HepG2 (cell line): ENCODE results near the gene SERPINF2. TPM values are rescaled to one million over a fixed set of nuclear protein-coding genes. Genes with fewer than 3 reads are reported as not detected.

Experiments used
- ATAC-seq: fragments of 200-7000 bp; cut with Tn5 transposase; 3 replicates; pipeline ENCODE4 v1.9.1; 2020; ENCODE audit warnings: mild to moderate bottlenecking, moderate library complexity
- BruUV-seq: library from RNA; stranded (reverse); fragments of 400-500 nt; replicated peaks from 2 replicates; lab custom pipeline; 2021; lab: Mats Ljungman, UMichigan
- CTCF ChIA-PET: fragments of 300-600 bp; formaldehyde crosslinking; extraction: SDS; loops from one replicate; lab custom pipeline; 2021; ENCODE audit warnings: low total read pairs, inconsistent platforms, low intra/inter-chr PET ratio; lab: Yijun Ruan, JAX
- POLR2A ChIA-PET: fragments of 350-600 bp; sonication (Branson Sonifier 250); formaldehyde crosslinking; loops from one replicate; lab custom pipeline; 2020; ENCODE audit warnings: antibody characterized with exemption, inconsistent platforms; lab: Yijun Ruan, JAX
- DNase-seq: peaks from one replicate; pipeline ENCODE4 v3.0.0-alpha.2; 2015; ENCODE audit warnings: low spot score
- FAIRE-seq: peaks from 3 replicates; lab custom pipeline; 2011; peaks lifted over from hg19 to GRCh38; lab: Jason Lieb, UNC
- H2AFZ ChIP-seq: one replicate; pipeline ENCODE4 v1.6.1; 2011; ENCODE audit warnings: low read length, inconsistent platforms
- H3K27ac ChIP-seq: fragments of 300-600 bp; 3 replicates; pipeline ENCODE4 v1.8.0; 2011; ENCODE audit warnings: mixed run types, mild to moderate bottlenecking, mixed read lengths, low read length, inconsistent platforms; ENCODE audit not compliant: insufficient read depth; ENCODE audit errors: extremely low read length
- H3K27me3 ChIP-seq, 2 experiments: fragments of 200-600 bp in 1 of 2; 2 replicates in 1 of 2; 3 replicates in 1 of 2; pipeline versions ENCODE4 v1.6.0 to v1.8.0; 2011; ENCODE audit warnings: low read length in 2 of 2, mild to moderate bottlenecking in 2 of 2, moderate library complexity in 2 of 2, inconsistent platforms in 1 of 2; ENCODE audit not compliant: insufficient read depth in 2 of 2, control insufficient read depth in 1 of 2
- H3K36me3 ChIP-seq, 2 experiments: fragments of 200-600 bp in 1 of 2; replicated peaks in 1 of 2; 2 replicates in 1 of 2; 3 replicates in 1 of 2; pipeline versions ENCODE4 v1.5.1 to v1.8.0; 2011; ENCODE audit warnings: low read length in 2 of 2, inconsistent platforms in 1 of 2; ENCODE audit not compliant: insufficient read depth in 2 of 2, control insufficient read depth in 1 of 2
- H3K4me1 ChIP-seq: 2 replicates; pipeline ENCODE4 v1.5.1; 2012; ENCODE audit warnings: low read length, inconsistent platforms; ENCODE audit not compliant: insufficient read depth
- H3K4me2 ChIP-seq: 2 replicates; pipeline ENCODE4 v1.6.0; 2011; ENCODE audit warnings: low read depth, low read length, inconsistent platforms
- H3K4me3 ChIP-seq, 3 experiments: fragments of 200-600 bp in 1 of 3; sonication (generic), shearing (Covaris generic) in 1 of 3; replicated peaks in 1 of 3; 2 replicates each; pipeline ENCODE4 v1.5.1; 2011 to 2016; ENCODE audit warnings: low read length in 3 of 3, inconsistent platforms in 2 of 3, low read depth in 2 of 3, mild to moderate bottlenecking in 2 of 3, control low read depth in 1 of 3, mixed read lengths in 1 of 3; ENCODE audit not compliant: insufficient read depth in 1 of 3
- H3K79me2 ChIP-seq: one replicate; pipeline ENCODE4 v1.6.1; 2011; ENCODE audit warnings: low read length, inconsistent platforms; ENCODE audit not compliant: insufficient read depth
- H3K9ac ChIP-seq: 2 replicates; pipeline ENCODE4 v1.6.0; 2011; ENCODE audit warnings: mild to moderate bottlenecking, low read depth, low read length, inconsistent platforms; ENCODE audit not compliant: insufficient read depth
- H3K9me3 ChIP-seq: 2 replicates; pipeline ENCODE4 v1.5.1; 2012; ENCODE audit warnings: mild to moderate bottlenecking, low read length
- H4K20me1 ChIP-seq: 2 replicates; pipeline ENCODE4 v1.6.0; 2011; ENCODE audit warnings: inconsistent platforms, mild to moderate bottlenecking, low read length, moderate library complexity; ENCODE audit not compliant: insufficient read depth
- CERS6 ChIP-seq: sonication (generic); formaldehyde crosslinking; IDR thresholded peaks from 2 replicates; pipeline ENCODE4 v1.5.0; 2020; ENCODE audit warnings: missing genetic modification reagents
- HMGXB3 ChIP-seq: sonication (generic); formaldehyde crosslinking; IDR thresholded peaks from 2 replicates; pipeline ENCODE4 v1.4.0; 2020; ENCODE audit warnings: missing genetic modification reagents, borderline replicate concordance
- SETDB1 ChIP-seq: sonication (generic); formaldehyde crosslinking; IDR thresholded peaks from 2 replicates; pipeline ENCODE4 v1.5.1; 2020; ENCODE audit warnings: missing genetic modification reagents, mild to moderate bottlenecking, borderline replicate concordance
- TFDP2 ChIP-seq: sonication (generic); formaldehyde crosslinking; IDR thresholded peaks from 2 replicates; pipeline ENCODE4 v1.4.0; 2020; ENCODE audit warnings: missing genetic modification reagents
- ZC3H4 ChIP-seq: sonication (generic); formaldehyde crosslinking; IDR thresholded peaks from 2 replicates; pipeline ENCODE4 v1.4.0; 2020; ENCODE audit warnings: missing genetic modification reagents, borderline replicate concordance
- WGBS: methylation state at CpG from one replicate; pipeline ENCODE4 v1.1.6; 2017; ENCODE audit warnings: low lambda C conversion rate; 5-methylcytosine and 5-hydroxymethylcytosine counted together
- in situ Hi-C: cut with HindIII; loops from 2 replicates; pipeline ENCODE4 v1.10.0; 2017; ENCODE audit warnings: low pct_unique_long_range_greater_than_20kb; ENCODE audit not compliant: extremely low pct_ligation_motif_present
- intact Hi-C: fragments of 100-400 bp; cut with micrococcal nuclease; formaldehyde crosslinking; loops from one replicate; pipeline ENCODE4 v1.10.0; 2022; ENCODE audit not compliant: unreplicated experiment
- polyA plus RNA-seq, 8 experiments: library from polyadenylated mRNA; depleted of rRNA in 3 of 8; stranded (reverse) in 7 of 8; unstranded in 1 of 8; fragments of >200 nt; fragmentation: Illumina TruSeq in 4 of 8; extraction: Trizol in 4 of 8; gene quantifications; 2 replicates each; pipeline versions ENCODE4 v1.2.1 to v1.2.3, GENCODE V29; 2011 to 2016; ENCODE audit warnings: low read depth in 4 of 8, missing spikeins in 1 of 8, mixed read lengths in 1 of 8; ENCODE audit not compliant: insufficient read depth in 1 of 8
- total RNA-seq, 5 experiments: library from RNA; depleted of rRNA; stranded (reverse); fragments of >200 nt; fragmentation: Illumina TruSeq; extraction: Trizol; gene quantifications; 2 replicates each; pipeline ENCODE4 v1.2.3, GENCODE V29; 2016; ENCODE audit warnings: low read depth in 1 of 5
- TF ChIP-seq, protein P1 (sequence below): sonication (generic); formaldehyde crosslinking; IDR thresholded peaks from 2 replicates; pipeline ENCODE4 v1.5.1; 2020; ENCODE audit warnings: missing genetic modification reagents, mild to moderate bottlenecking, borderline replicate concordance

Gene SERPINF2
- total and polyA plus RNA-seq, 2 of the 13 experiments (the other 11 are each of a cell fraction or from before 2014, with no cell fraction given) = 309 to 548 TPM

GRCh38 chr17:1800712-1801111 is 58.0 kb downstream of the SERPINF2 start:
- H3K4me1 ChIP-seq = peaks cover 11% of the 10 kb centered on the region
- no peak for TF ChIP-seq CERS6 (CRISPR knock-in tag)
- TF ChIP-seq, protein P1, sequence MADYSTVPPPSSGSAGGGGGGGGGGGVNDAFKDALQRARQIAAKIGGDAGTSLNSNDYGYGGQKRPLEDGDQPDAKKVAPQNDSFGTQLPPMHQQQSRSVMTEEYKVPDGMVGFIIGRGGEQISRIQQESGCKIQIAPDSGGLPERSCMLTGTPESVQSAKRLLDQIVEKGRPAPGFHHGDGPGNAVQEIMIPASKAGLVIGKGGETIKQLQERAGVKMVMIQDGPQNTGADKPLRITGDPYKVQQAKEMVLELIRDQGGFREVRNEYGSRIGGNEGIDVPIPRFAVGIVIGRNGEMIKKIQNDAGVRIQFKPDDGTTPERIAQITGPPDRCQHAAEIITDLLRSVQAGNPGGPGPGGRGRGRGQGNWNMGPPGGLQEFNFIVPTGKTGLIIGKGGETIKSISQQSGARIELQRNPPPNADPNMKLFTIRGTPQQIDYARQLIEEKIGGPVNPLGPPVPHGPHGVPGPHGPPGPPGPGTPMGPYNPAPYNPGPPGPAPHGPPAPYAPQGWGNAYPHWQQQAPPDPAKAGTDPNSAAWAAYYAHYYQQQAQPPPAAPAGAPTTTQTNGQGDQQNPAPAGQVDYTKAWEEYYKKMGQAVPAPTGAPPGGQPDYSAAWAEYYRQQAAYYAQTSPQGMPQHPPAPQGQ (CRISPR knock-in tag) = no peak
- ChIA-PET POLR2A (no interaction called here), CTCF (no interaction called here)
- in situ Hi-C loops (no loop called here), intact Hi-C loops (no loop called here)
- H3K27me3 ChIP-seq = no peaks in the 10 kb centered on the region
- no peaks in the 10 kb centered on the region for H4K20me1 ChIP-seq
- peaks cover 8 to 47% of the 10 kb centered on the region in 2 experiments for H3K36me3 ChIP-seq
- ATAC-seq (no peak), FAIRE-seq (no peak), DNase-seq (no peak)
- 96% methylated on average over 4 of the region's 4 CpGs for WGBS
- no peaks in the 10 kb centered on the region for H3K9me3 ChIP-seq
- H3K79me2 ChIP-seq = no peaks in the 10 kb centered on the region
- H3K4me2 ChIP-seq = no peak overlapping the region
- no peak overlapping the region for H3K9ac ChIP-seq
- H2AFZ ChIP-seq = no peak overlapping the region
- no TSS peak for BruUV-seq
- no peak overlapping the region for H3K4me3 ChIP-seq
- H3K27ac ChIP-seq = no peak overlapping the region

GRCh38 chr17:1802429-1802828 is 59.8 kb downstream of the SERPINF2 start:
- intact Hi-C loops (no loop called here), in situ Hi-C loops (no loop called here)
- no peak overlapping the region for H3K4me3 ChIP-seq
- H3K9ac ChIP-seq = no peak overlapping the region
- H3K79me2 ChIP-seq = no peaks in the 10 kb centered on the region
- H3K9me3 ChIP-seq = no peaks in the 10 kb centered on the region
- ChIA-PET CTCF (no interaction called here), POLR2A (interaction anchor here (1.0 kb wide), 1 partner anchor 86 kb away, joined by 3 read pairs; no protein-coding TSS in a partner anchor)
- no peak overlapping the region for H3K27ac ChIP-seq
- H3K27me3 ChIP-seq = no peaks in the 10 kb centered on the region
- H4K20me1 ChIP-seq = no peaks in the 10 kb centered on the region
- 96% methylated on average over 1 of the region's 1 CpG for WGBS
- ATAC-seq = no peak
- peaks cover 8 to 48% of the 10 kb centered on the region in 2 experiments for H3K36me3 ChIP-seq
- TF ChIP-seq TFDP2 (CRISPR knock-in tag) = no peak
- TF ChIP-seq SETDB1 = no peak
- no peak for TF ChIP-seq HMGXB3 (CRISPR knock-in tag)
- no peak for TF ChIP-seq ZC3H4 (CRISPR knock-in tag)
- TF ChIP-seq, all 625 proteins: peak for 0
- FAIRE-seq (no peak), DNase-seq (no peak)
- peaks cover 11% of the 10 kb centered on the region for H3K4me1 ChIP-seq
- H2AFZ ChIP-seq = no peak overlapping the region
- BruUV-seq = no TSS peak
- no peak overlapping the region for H3K4me2 ChIP-seq
